ENCODE data around the gene DVL3.

GRCh38 chr3:184174284-184174645 is 19.1 kb downstream of the DVL3 start:
- TF ChIP-seq CTCF (IDR thresholded peaks at IDR 0.05; ENCODE audit: insufficient read depth, low read length, poor library complexity, severe bottlenecking) (no peak), EZH2phosphoT487 (conservative IDR thresholded peaks at IDR 0.05; ENCODE audit: low read length) (no peak)

Measured in SU-DHL-6 (cell line).